ENCODE data around the gene TRIO. TPM values are rescaled to one million over a fixed set of nuclear protein-coding genes. Genes with fewer than 3 reads are reported as not detected.

TRIO gene
- total RNA-seq, 1 experiment from 2014 or later: 106 TPM

GRCh38 chr5:14256026-14256690 lies 113.0 kb downstream of the TRIO start:
- DNase-seq (ENCODE audit: extremely low read depth, low read depth): no peak

GRCh38 chr5:14256756-14257393 lies 113.7 kb downstream of the TRIO start:
- no peak for DNase-seq (ENCODE audit: extremely low read depth, low read depth)

GRCh38 chr5:14257995-14258403 lies 114.9 kb downstream of the TRIO start:
- no peak for DNase-seq (ENCODE audit: extremely low read depth, low read depth)

GRCh38 chr5:14258840-14259239 lies 115.7 kb downstream of the TRIO start:
- DNase-seq (ENCODE audit: extremely low read depth, low read depth): no peak

GRCh38 chr5:14260637-14261036 lies 117.5 kb downstream of the TRIO start:
- no peak for DNase-seq (ENCODE audit: extremely low read depth, low read depth)

GRCh38 chr5:14261235-14261634 lies 118.1 kb downstream of the TRIO start:
- DNase-seq (ENCODE audit: extremely low read depth, low read depth): no peak

- DNase-seq (ENCODE audit: extremely low read depth, low read depth): no peak
These were observed 118.9 kb downstream of the TRIO start for GRCh38 chr5:14261856-14262611.

- no peak for DNase-seq (ENCODE audit: extremely low read depth, low read depth)
These were observed 120.0 kb downstream of the TRIO start for GRCh38 chr5:14263113-14263512.

- DNase-seq (ENCODE audit: extremely low read depth, low read depth): no peak
These were observed 120.6 kb downstream of the TRIO start for GRCh38 chr5:14263699-14264098.

GRCh38 chr5:14264605-14265316 lies 121.6 kb downstream of the TRIO start:
- DNase-seq (ENCODE audit: extremely low read depth, low read depth): peak; percentile 91

- peak; percentile 90 for DNase-seq (ENCODE audit: extremely low read depth, low read depth)
These were observed 122.4 kb downstream of the TRIO start for GRCh38 chr5:14265570-14265969.

GRCh38 chr5:14266171-14266570 lies 123.0 kb downstream of the TRIO start:
- peak; percentile 27 for DNase-seq (ENCODE audit: extremely low read depth, low read depth)

- DNase-seq (ENCODE audit: extremely low read depth, low read depth): peak; percentile 24
These were observed 123.5 kb downstream of the TRIO start for GRCh38 chr5:14266686-14267085.

- peak; percentile 48 for DNase-seq (ENCODE audit: extremely low read depth, low read depth)
These were observed 124.2 kb downstream of the TRIO start for GRCh38 chr5:14267166-14267838.

- peak; percentile 93 for DNase-seq (ENCODE audit: extremely low read depth, low read depth)
These were observed 125.0 kb downstream of the TRIO start for GRCh38 chr5:14267991-14268708.

- DNase-seq (ENCODE audit: extremely low read depth, low read depth): peak; percentile 23
These were observed 125.6 kb downstream of the TRIO start for GRCh38 chr5:14268738-14269137.

GRCh38 chr5:14269395-14269794 lies 126.3 kb downstream of the TRIO start:
- no peak for DNase-seq (ENCODE audit: extremely low read depth, low read depth)

- DNase-seq (ENCODE audit: extremely low read depth, low read depth): peak; percentile 72
These were observed 127.1 kb downstream of the TRIO start for GRCh38 chr5:14270209-14270702.

GRCh38 chr5:14272548-14273205 lies 129.5 kb downstream of the TRIO start:
- DNase-seq (ENCODE audit: extremely low read depth, low read depth): no peak

Data from NCI-H460 (cell line).